Forelimb muscle (tissue), 1 donor: Measurements from ENCODE around the gene SLC16A4. TPM values are rescaled to one million over a fixed set of nuclear protein-coding genes. Genes with fewer than 3 reads are reported as not detected.

Experiments used
- DNase-seq: peaks from one replicate; pipeline ENCODE4 v3.0.0-alpha.2; 2013; ENCODE audit warnings: low read depth
- polyA plus RNA-seq: library from polyadenylated mRNA; unstranded; fragments of 120-200 nt; gene quantifications from one replicate; pipeline ENCODE4 v1.2.1, GENCODE V29; 2013; ENCODE audit not compliant: insufficient read length

SLC16A4 gene
- polyA plus RNA-seq, 1 donor: 9.9 TPM

GRCh38 chr1:110326826-110327225 lies 64.0 kb downstream of the SLC16A4 start:
- DNase-seq: no peak

GRCh38 chr1:110324667-110325066 lies 66.2 kb downstream of the SLC16A4 start:
- no peak for DNase-seq

- DNase-seq: no peak
These were observed 69.0 kb downstream of the SLC16A4 start for GRCh38 chr1:110321846-110322245.

GRCh38 chr1:110321045-110321444 lies 69.8 kb downstream of the SLC16A4 start:
- no peak for DNase-seq

GRCh38 chr1:110320168-110320518 lies 70.7 kb downstream of the SLC16A4 start:
- DNase-seq: no peak

GRCh38 chr1:110319332-110320167 lies 71.3 kb downstream of the SLC16A4 start:
- DNase-seq: no peak

GRCh38 chr1:110318046-110318445 lies 72.8 kb downstream of the SLC16A4 start:
- no peak for DNase-seq

GRCh38 chr1:110316735-110317134 lies 74.1 kb downstream of the SLC16A4 start:
- DNase-seq: no peak

Other genes starting within 250 kb of the SLC16A4 start
- 0.25 TPM for gene SLC6A17, start 240.5 kb downstream of the SLC16A4 start, polyA plus RNA-seq
- 8.0 TPM for gene KCNC4, start 180.7 kb downstream of the SLC16A4 start, polyA plus RNA-seq
- 8.6 TPM for gene RBM15, start 51.6 kb downstream of the SLC16A4 start, polyA plus RNA-seq
- gene LAMTOR5, start 16.7 kb upstream of the SLC16A4 start, polyA plus RNA-seq: 102 TPM
- not detected for gene PROK1, start 60.1 kb upstream of the SLC16A4 start, polyA plus RNA-seq
- 0.40 TPM for gene KCNA10, start 128.1 kb upstream of the SLC16A4 start, polyA plus RNA-seq
- gene KCNA2, start 215.3 kb upstream of the SLC16A4 start, polyA plus RNA-seq: 0.71 TPM